GM12878 (cell line): ENCODE results near the gene RAD51B.

Source experiments
- EZH2 ChIP-seq: IDR thresholded peaks from 2 replicates; pipeline ENCODE4 v1.6.1; 2012; ENCODE audit warnings: low read depth, mild to moderate bottlenecking, control low read depth, inconsistent platforms, low read length, borderline replicate concordance; ENCODE audit not compliant: control insufficient read depth
- RELA ChIP-seq: fragments of 450-650 bp; IDR thresholded peaks from 2 replicates; pipeline ENCODE4 v1.8.0; 2014; ENCODE audit warnings: borderline replicate concordance; ENCODE audit not compliant: partially characterized antibody
- TAF1 ChIP-seq: IDR thresholded peaks from 2 replicates; pipeline ENCODE4 v1.6.1; 2011; ENCODE audit warnings: mild to moderate bottlenecking, low read depth, low read length, borderline replicate concordance
- ZNF274 ChIP-seq: IDR thresholded peaks from one replicate; pipeline ENCODE4 v1.8.0; 2011; ENCODE audit not compliant: insufficient read length, insufficient read depth
- ZSCAN29 ChIP-seq: fragments of 450-650 bp; IDR thresholded peaks from 2 replicates; pipeline ENCODE4 v1.6.1; 2017; ENCODE audit warnings: mild to moderate bottlenecking, moderate library complexity
- TF ChIP-seq, protein P1 (sequence below), 3 experiments: IDR thresholded peaks in 2 of 3; conservative IDR thresholded peaks in 1 of 3; 2 replicates each; pipeline ENCODE4 v1.5.1; 2011; ENCODE audit warnings: low read depth in 3 of 3, low read length in 3 of 3, mild to moderate bottlenecking in 3 of 3, control low read depth in 2 of 3, moderate library complexity in 2 of 3, inconsistent platforms in 1 of 3, mixed read lengths in 1 of 3; ENCODE audit not compliant: control insufficient read depth in 2 of 3, insufficient read depth in 1 of 3; ENCODE audit errors: extremely low read depth in 1 of 3

DNA sequence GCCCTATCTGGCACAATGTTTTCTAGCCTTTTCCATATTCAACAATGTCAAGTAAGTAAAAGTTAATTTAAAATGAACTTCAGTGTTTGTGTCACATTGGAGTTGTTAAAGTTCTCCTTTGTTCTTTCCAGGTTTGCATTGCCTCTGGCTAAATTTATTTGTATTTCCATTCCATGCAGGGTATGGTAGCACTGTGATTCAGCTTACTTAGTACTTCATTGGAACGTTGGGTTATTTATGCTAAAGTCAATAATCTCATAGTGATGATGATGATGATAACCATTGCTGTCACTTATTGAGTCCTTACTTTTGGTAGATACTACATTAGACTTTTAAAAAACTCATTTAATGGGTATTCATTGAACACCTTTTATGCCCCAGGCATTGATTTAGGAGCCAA lies 286.9 kb downstream of the RAD51B start:
- no peak for TF ChIP-seq ZSCAN29
- TF ChIP-seq TAF1, result no peak
- no peak for TF ChIP-seq RELA
- TF ChIP-seq EZH2, result no peak
- TF ChIP-seq ZNF274, result no peak
- TF ChIP-seq, protein P1, sequence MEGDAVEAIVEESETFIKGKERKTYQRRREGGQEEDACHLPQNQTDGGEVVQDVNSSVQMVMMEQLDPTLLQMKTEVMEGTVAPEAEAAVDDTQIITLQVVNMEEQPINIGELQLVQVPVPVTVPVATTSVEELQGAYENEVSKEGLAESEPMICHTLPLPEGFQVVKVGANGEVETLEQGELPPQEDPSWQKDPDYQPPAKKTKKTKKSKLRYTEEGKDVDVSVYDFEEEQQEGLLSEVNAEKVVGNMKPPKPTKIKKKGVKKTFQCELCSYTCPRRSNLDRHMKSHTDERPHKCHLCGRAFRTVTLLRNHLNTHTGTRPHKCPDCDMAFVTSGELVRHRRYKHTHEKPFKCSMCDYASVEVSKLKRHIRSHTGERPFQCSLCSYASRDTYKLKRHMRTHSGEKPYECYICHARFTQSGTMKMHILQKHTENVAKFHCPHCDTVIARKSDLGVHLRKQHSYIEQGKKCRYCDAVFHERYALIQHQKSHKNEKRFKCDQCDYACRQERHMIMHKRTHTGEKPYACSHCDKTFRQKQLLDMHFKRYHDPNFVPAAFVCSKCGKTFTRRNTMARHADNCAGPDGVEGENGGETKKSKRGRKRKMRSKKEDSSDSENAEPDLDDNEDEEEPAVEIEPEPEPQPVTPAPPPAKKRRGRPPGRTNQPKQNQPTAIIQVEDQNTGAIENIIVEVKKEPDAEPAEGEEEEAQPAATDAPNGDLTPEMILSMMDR (IDR thresholded peaks at IDR 0.05 in 2 of 3, conservative IDR thresholded peaks at IDR 0.05 in 1 of 3; ENCODE audit: control insufficient read depth in 2 of 3, extremely low read depth in 1 of 3, insufficient read depth in 1 of 3, low read depth in 3 of 3, low read length in 3 of 3), result no peak
